Measurements from ENCODE around the gene STIMATE.

Gene STIMATE

GRCh38 chr3:52866427-52866826 is 30.9 kb downstream of the STIMATE start:
- no peak for DNase-seq (ENCODE audit: low read depth)

- DNase-seq (ENCODE audit: low read depth), result no peak
Measured at GRCh38 chr3:52865994-52866393, 31.4 kb downstream of the STIMATE start.

- DNase-seq (ENCODE audit: low read depth), result no peak
Measured at GRCh38 chr3:52860424-52860768, 37.0 kb downstream of the STIMATE start.

GRCh38 chr3:52859686-52860423 is 37.5 kb downstream of the STIMATE start:
- DNase-seq (ENCODE audit: low read depth), result no peak

- DNase-seq (ENCODE audit: low read depth), result no peak
Measured at GRCh38 chr3:52857864-52858263, 39.5 kb downstream of the STIMATE start.

GRCh38 chr3:52857133-52857532 is 40.2 kb downstream of the STIMATE start:
- DNase-seq (ENCODE audit: low read depth), result no peak

- no peak for DNase-seq (ENCODE audit: low read depth)
Measured at GRCh38 chr3:52856666-52857065, 40.7 kb downstream of the STIMATE start.

GRCh38 chr3:52854013-52854412 is 43.3 kb downstream of the STIMATE start:
- no peak for DNase-seq (ENCODE audit: low read depth)

- no peak for DNase-seq (ENCODE audit: low read depth)
Measured at GRCh38 chr3:52852419-52852818, 44.9 kb downstream of the STIMATE start.

- DNase-seq (ENCODE audit: low read depth), result no peak
Measured at GRCh38 chr3:52851348-52851747, 46.0 kb downstream of the STIMATE start.

- no peak for DNase-seq (ENCODE audit: low read depth)
Measured at GRCh38 chr3:52849656-52850055, 47.7 kb downstream of the STIMATE start.

GRCh38 chr3:52848617-52849016 is 48.7 kb downstream of the STIMATE start:
- no peak for DNase-seq (ENCODE audit: low read depth)

GRCh38 chr3:52847726-52848125 is 49.6 kb downstream of the STIMATE start:
- no peak for DNase-seq (ENCODE audit: low read depth)

GRCh38 chr3:52847241-52847640 is 50.1 kb downstream of the STIMATE start:
- no peak for DNase-seq (ENCODE audit: low read depth)

- no peak for DNase-seq (ENCODE audit: low read depth)
Measured at GRCh38 chr3:52846432-52846965, 50.8 kb downstream of the STIMATE start.

GRCh38 chr3:52845691-52846431 is 51.5 kb downstream of the STIMATE start:
- DNase-seq (ENCODE audit: low read depth), result no peak

GRCh38 chr3:52845157-52845556 is 52.2 kb downstream of the STIMATE start:
- DNase-seq (ENCODE audit: low read depth), result no peak

- DNase-seq (ENCODE audit: low read depth), result no peak
Measured at GRCh38 chr3:52844290-52844975, 52.9 kb downstream of the STIMATE start.

GRCh38 chr3:52843881-52844280 is 53.5 kb downstream of the STIMATE start:
- DNase-seq (ENCODE audit: low read depth), result no peak

GRCh38 chr3:52843108-52843865 is 54.1 kb downstream of the STIMATE start:
- no peak for DNase-seq (ENCODE audit: low read depth)

- no peak for DNase-seq (ENCODE audit: low read depth)
Measured at GRCh38 chr3:52842424-52842823, 54.9 kb downstream of the STIMATE start.

- no peak for DNase-seq (ENCODE audit: low read depth)
Measured at GRCh38 chr3:52841981-52842340, 55.4 kb downstream of the STIMATE start.

All from stimulated activated CD4-positive, alpha-beta T cell treated with anti-CD3 and anti-CD28 coated beads, Interleukin-2, amount 100 ng/mL, for 4 hours (primary cell).